Measurements from ENCODE around the gene SLC25A43. TPM values are rescaled to one million over a fixed set of nuclear protein-coding genes. Genes with fewer than 3 reads are reported as not detected.

Gene SLC25A43
- total and polyA plus RNA-seq, 9 of the 15 experiments (the other 6 are each of a cell fraction or from before 2014, with no cell fraction given): 1.3 to 8.4 (median 4.0) TPM

GRCh38 chrX:119427024-119427794 lies 28.1 kb downstream of the SLC25A43 start (continued):
- TF ChIP-seq NR4A1 (CRISPR knock-in tag; IDR thresholded peaks at IDR 0.05) (no peak), NR4A1 (tag; IDR thresholded peaks at IDR 0.05) (no peak), HDAC6 (IDR thresholded peaks at IDR 0.05; ENCODE audit: low read depth, low read length) (no peak), SETDB1 (IDR thresholded peaks at IDR 0.05; ENCODE audit: low read length) (no peak), PRDM10 (IDR thresholded peaks at IDR 0.05; ENCODE audit: partially characterized antibody) (peak; percentile 29), KDM1A (IDR thresholded peaks at IDR 0.05) (peak in 1 of 2 experiments; percentile 11; a peak in 1 of 4 replicates), NFIC (IDR thresholded peaks at IDR 0.05) (peak; percentile 95), NCOR1 (IDR thresholded peaks at IDR 0.05) (peak; percentile 34; the same call in 1 of the 2 replicates), PYGO2 (tag; IDR thresholded peaks at IDR 0.05) (no peak), CREM (IDR thresholded peaks at IDR 0.05; ENCODE audit: low read depth) (0 out of 2 replicates have a peak, but pooled peaks have one; percentile 13), SMAD1 (IDR thresholded peaks at IDR 0.05; ENCODE audit: low read depth, low read length, partially characterized antibody) (peak; percentile 31), MAFK (IDR thresholded peaks at IDR 0.05; ENCODE audit: low read length) (peak; percentile 42; the same call in 1 of the 2 replicates), TEAD2 (tag; IDR thresholded peaks at IDR 0.05) (no peak), HMBOX1 (IDR thresholded peaks at IDR 0.05) (peak; percentile 36; the same call in 1 of the 2 replicates), IRF9 (tag; IDR thresholded peaks at IDR 0.05) (no peak), DPF2 (IDR thresholded peaks at IDR 0.05) (peak; percentile 65), ZNF592 (IDR thresholded peaks at IDR 0.05) (peak; percentile 56; the same call in 1 of the 2 replicates), SMARCA4 (IDR thresholded peaks at IDR 0.05) (peak; percentile 44; the same call in 1 of the 2 replicates), PRMT5 (CRISPR knock-in tag; IDR thresholded peaks at IDR 0.05) (no peak), CHD1 (IDR thresholded peaks at IDR 0.05; ENCODE audit: low read length) (no peak)
